ENCODE results near the gene VTCN1.

DNA sequence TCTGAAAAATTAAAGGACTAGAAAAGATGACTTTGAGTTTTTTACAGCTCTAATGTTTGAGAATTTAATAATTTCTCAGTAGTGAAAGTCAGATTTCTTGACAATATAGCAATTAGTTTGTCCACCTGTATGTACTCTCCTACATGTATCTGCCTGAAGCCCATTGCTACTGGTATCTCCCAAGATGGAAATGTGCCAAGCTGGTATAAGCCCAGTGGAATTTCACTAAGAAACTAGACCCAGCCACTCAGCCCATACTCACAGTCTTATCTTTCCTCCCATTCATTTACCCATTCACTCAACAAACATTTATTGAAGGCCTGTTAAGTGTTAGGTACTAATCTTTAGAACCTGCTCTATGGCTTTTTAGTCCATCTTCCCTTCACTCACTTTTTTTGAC is 67.6 kb downstream of the VTCN1 start:
- TF ChIP-seq, protein P1, sequence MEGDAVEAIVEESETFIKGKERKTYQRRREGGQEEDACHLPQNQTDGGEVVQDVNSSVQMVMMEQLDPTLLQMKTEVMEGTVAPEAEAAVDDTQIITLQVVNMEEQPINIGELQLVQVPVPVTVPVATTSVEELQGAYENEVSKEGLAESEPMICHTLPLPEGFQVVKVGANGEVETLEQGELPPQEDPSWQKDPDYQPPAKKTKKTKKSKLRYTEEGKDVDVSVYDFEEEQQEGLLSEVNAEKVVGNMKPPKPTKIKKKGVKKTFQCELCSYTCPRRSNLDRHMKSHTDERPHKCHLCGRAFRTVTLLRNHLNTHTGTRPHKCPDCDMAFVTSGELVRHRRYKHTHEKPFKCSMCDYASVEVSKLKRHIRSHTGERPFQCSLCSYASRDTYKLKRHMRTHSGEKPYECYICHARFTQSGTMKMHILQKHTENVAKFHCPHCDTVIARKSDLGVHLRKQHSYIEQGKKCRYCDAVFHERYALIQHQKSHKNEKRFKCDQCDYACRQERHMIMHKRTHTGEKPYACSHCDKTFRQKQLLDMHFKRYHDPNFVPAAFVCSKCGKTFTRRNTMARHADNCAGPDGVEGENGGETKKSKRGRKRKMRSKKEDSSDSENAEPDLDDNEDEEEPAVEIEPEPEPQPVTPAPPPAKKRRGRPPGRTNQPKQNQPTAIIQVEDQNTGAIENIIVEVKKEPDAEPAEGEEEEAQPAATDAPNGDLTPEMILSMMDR (IDR thresholded peaks at IDR 0.05), result no peak
- no peak for TF ChIP-seq EP300 (IDR thresholded peaks at IDR 0.05)

Measured in ovary (tissue), 3 donors.